Urothelium cell line (cell line): ENCODE data around the gene CLTCL1.

Source experiments
- DNase-seq: peaks from one replicate; pipeline ENCODE4 v3.0.0; 2011; ENCODE audit warnings: low spot score, mixed read lengths
- FAIRE-seq: peaks from 2 replicates; lab custom pipeline; 2011; peaks lifted over from hg19 to GRCh38; lab: Jason Lieb, UNC

The CLTCL1 gene

DNA sequence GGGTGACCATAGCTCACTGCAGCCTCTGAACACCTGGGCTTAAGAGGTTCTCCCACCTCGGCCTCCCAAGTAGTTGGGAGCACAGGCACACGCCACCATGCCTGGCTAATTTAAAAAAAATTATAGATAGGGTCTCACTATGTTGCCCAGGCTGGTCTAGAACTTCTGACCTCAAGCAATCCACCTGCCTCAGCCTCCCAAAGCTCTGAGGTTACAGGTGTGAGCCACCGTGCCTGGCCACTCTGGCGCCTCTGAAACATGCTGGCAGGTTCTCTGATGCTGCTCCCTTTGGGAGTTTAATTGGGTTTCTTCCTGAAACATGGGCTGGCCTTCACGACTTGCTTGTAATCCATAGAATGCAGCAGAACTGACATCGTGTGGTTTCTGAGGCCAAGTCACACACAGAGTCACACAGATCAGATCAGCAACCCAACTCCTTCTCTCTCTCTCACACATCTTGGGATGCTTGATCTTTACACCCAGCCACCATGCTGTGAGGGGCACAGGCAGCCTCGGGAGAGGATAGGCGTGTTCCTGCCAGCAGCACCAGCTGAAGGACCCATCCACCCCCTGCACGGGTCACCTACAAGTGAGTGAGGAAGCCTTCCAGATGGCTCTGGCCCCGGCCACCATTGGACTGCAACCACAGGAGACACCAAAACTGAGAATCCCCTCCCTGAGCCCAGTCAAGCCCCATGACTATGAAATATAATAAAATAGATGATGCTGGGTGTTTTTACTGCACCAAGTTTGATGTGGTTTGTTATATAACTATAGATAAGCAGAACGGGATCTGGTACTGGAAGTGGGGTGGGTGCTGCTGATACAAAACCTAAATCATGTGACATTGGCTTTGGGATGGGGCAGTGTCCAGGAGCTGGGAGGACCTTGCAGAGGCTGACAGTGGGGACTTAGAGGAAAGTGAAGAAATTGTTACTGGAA, 138.3 kb downstream of the CLTCL1 start:
- no peak for FAIRE-seq
- no peak for DNase-seq

DNA sequence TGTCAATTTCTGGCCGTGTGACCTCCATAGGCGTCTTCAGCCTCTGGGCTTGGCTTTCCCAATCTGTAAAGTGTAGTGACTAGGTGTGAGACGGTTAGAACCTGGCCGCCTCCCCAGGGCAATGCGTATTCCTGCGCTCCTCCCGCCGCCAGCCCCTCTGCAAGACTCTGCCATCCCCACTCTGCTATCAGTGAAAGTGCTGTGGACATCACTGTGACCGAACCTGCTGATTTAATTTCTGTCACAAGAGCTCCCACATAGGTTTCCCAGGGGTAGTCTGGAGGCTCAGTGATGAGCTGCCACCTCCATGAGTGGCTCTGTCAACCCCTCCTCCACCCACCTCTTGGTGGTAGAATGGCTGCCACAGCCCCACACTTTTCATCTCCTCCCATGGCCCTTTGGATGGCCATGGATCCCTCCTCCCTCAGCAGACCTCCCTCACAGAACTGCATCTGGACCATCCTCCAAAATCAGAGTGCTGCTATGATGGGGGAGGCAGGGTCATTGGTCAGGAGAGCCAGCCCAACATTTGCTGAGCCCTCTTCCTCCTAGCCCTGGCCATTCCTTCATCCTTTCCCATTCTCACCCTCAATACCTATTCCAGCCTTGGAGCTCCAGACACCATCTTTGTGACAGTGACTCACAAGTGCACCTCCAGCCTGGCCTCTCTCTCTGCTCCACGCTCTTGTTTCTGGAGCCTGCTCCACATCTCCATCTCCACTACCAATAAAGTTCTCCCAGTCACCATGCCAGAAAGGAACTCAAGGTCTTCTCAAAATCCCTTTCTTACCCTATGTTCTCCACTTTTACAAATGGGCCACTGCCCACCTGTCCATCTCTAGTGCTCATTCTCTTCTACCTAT, 140.0 kb downstream of the CLTCL1 start:
- no peak for DNase-seq
- FAIRE-seq, result no peak

DNA sequence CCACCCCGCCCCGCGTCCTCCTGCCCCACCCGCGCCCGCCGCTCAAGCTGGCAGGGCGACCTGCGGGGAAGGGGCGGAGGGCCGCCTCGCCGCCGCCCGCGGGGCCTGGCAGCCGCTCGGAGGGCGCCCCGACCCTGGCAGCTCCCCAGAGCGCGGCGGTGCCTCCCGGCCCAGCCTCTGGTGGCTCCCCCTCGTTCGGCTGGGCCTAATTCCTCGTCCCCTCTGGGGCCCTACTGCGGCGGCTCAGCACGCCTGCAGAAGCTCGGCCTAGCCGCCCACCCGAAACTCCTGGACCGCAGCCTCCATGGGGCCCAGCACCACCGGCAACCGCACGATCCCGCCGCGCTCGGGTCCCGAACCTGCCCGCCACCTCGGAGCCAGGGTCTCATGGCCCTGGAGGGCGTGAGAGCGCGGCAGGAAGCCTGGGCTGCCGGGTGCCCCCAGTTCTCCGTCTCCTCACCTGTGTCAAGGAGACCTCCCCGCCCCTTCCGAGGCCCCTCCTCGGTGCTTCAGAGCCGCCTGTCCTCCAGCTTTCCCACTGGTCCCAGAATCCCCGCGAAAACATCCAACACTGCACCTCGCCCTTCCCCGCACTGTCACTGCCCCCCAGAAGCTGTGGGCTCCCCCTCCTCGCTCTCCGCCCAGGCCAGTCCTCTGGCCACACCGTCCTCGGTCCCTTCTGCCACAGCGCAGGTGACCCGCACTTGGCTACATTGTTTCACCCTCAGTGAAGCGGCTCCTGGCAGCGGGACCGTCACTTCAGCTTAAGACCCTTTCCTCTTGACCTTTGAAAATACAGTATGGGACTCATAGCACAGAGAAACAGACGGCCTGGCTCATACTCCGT, 140.8 kb downstream of the CLTCL1 start:
- FAIRE-seq (no peak), DNase-seq (no peak)

- FAIRE-seq (no peak), DNase-seq (no peak)
Observed at GRCh38 chr22:19149991-19150390, 141.5 kb downstream of the CLTCL1 start, which contains the start of gene GSC2. TSS of gene GSC2 (minus strand) at chr22:19150292. CDS start at chr22:19150283, 9 bp downstream.

DNA sequence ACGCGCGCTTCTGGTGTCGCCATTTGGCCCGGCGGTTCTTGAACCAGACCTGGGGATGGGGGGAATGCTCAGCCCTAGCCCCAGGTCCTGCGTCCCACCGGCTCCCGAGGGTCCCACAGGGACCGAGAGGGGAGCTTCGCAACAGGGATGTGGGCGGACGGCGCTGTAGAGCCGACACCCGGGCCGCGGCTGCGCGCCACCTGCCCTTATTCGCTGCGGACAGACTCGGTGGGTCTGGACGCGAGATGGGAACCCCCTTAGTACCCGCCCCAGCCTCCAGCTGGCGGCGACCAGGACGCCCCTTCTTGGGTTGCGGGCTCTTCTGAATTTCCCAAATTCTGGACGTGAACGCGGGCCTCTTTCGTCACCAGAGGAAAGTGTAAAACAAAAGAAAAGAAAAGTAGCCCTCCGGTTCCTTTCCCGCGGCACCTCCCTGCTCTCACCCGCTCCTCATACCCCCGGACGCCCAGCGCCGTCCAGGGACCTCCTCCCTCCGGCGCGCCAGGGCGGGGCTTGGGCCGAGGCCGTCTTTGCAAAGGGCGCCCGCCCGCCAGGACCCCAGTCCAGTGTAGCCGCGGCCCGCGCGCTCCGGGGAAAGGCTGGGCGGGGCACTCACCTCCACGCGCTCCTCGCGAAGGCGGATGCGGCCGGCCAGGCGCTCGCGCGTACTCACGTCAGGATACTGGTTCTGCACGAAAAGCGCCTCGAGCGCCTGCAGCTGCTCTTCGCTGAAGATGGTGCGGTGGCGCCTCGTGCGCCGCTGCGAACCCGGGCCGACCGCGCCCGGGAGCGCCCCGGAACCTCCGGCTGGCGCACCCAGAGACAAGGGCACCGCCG, 142.3 kb downstream of the CLTCL1 start:
- FAIRE-seq (no peak), DNase-seq (no peak)

DNA sequence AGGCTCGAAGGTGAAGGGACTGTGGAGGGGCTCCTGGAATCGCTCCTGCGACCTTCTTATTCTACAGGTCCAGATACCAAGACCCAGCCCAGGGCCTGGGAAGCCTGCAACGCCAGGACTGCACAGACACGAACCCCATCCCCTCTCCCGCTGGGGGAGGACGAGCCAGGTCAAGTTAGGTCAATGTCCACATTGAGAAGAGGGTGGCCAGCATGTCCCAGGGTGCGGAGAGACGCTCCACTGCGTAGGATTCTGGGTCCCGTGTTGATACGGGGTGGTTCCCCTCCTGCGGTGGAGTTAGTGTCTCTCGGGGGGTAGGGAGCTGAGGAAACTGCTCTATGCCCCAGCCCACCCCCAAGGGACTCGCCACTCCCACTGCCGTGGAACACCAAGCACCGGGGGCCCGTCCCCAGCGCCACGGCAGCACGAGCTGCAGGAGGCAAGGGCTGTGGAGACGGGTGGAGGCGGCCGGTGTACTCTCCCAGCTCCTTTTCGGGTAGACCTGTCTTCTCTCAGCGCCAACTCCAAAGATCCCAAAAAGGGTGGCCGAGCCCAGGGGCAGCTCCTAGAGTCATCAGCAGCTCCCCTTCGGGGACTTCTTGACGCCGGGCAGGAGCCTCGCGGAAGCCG, 143.0 kb downstream of the CLTCL1 start:
- DNase-seq (no peak), FAIRE-seq (no peak)

DNA sequence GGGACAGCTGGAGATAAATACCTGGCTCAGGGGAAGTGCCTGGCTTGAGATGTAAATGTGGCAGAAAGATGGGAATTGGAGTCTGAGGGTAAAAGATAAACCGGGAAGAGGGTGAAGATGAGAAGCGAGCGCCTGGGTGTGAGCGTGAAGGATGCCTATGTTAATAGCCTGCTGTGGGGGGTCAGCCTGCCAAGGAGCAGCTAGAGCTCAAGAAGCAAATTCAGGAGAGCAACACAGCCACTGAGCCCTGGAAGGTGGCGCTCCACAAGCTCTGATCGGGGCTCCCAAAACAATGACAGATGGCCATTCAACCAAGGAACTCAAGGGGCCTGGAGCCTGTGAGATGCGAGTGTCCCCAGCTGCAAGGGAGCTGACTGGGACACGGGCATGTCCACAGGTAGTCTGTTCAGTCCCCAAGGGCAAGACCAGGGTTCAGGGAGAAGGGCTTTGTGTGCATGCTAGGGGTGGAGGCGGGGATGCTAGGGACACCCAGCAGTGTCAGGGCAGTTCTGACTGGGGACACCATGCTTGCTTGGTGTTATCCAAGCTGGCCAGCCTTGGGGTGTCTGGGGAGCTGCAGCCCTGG, 144.2 kb downstream of the CLTCL1 start:
- no peak for FAIRE-seq
- DNase-seq, result no peak

DNA sequence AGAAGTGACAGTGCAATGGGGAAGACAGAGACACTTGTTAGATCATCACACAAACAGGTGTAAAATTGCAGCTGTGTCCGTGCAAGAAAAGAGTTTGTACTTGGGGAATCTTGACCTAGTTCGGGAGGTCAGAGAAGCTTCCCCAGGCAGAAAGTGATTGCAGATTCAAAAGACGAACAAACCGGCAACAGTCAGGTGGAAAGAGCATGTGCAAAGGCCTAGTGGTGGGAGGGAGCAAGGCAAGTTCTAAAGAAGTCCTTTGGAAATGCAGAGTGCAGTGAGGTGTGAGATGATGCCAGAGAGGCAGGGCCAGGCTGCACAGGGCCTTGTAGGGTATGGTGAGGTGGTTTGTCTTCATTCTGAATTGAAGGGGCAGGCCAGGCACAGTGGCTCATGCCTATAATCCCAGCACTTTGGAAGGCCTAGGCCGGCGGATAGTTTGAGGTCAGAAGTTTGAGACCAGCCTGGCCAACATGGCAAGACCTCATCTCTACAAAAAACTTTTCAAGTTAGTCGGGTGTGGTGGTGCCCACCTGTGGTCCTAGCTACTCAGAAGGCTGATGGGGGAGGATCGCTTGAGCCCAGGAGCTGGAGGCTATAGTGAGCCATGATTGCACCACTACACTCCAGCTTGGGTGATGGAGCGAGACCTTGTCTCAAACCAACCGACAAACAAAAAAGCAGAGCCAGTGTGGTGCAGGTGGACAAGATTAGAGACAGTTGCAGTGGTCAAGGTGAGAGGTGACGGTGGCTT, 145.1 kb downstream of the CLTCL1 start:
- DNase-seq (no peak), FAIRE-seq (no peak)

DNA sequence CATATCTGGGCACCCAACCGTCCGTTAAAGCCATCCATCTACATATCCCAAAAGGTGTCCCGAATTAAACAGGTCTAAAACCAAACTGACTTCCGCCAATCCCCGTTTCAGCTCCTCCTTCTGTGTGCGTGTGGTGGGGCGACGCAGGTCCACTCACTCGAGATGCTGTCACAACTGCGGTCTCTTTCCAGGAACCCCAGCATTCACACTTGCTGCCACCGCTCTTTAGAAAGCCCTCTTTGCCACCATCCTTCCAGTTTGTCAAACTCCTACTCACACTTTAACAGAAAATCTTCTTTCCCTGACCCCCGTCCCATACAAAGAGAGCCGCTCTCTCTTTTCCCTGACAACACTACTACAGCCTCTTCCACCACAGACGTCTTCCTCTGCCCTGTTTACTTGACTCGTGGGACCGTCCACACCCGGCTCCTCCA, 147.5 kb downstream of the CLTCL1 start:
- no peak for DNase-seq
- FAIRE-seq, result no peak

DNA sequence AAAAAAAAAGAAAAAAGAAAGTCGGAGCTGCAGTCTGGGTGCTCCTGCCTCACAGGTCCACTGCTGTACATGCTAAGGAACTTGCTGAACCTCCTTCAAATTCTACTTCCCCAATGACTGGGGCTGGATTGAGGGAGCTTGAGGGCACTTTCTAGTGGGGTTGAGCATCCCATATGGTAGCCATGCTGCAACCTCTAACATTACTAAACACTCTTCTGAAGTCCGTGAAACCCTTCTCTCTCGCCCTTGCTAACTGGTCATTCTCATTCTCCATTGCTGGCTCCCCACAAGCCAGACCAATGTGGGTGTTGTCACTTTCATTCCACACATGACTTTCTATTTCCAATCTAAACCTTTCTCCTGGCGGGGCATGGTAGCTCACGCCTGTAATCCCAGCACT, 148.3 kb downstream of the CLTCL1 start:
- FAIRE-seq (no peak), DNase-seq (no peak)

DNA sequence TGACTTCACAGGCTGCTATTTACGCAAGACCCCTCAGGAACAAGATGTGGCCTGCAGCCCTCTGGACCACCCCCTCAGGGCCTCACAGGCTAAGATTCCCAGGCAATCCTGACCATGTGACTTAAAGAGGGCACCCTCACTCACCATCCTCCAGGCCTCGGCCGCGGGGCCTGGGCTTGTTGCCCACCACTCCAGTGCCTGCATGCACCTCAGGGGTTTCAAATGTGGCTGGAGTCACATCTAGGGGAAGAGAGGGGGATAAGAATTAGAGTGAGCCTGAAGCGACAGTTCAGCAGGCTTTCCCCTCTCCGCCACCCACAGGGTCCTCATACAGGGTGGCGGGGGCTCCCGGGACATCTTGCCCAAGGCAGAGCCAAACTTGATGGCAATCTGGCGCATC, 149.1 kb downstream of the CLTCL1 start:
- FAIRE-seq, result no peak
- no peak for DNase-seq

GRCh38 chr22:19139974-19140373, 151.5 kb downstream of the CLTCL1 start:
- FAIRE-seq (no peak), DNase-seq (no peak)

DNA sequence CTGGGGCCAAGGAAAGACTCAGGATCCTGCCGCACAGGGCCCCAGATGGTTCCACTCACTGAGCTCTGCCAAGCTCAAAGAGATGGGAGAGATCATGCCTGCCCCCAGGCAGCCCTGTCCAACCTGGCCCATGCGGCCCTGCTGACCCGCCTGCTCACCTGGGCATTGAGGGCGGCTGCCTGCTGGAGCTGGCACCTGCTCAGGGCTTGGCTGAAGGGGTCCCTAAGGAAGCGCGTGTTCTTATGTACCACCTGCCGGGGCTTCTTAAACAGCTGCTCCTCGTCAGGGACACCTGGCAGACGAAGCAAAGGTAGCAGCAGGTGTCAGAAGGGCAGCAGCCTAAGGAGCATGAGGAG, 152.5 kb downstream of the CLTCL1 start:
- no peak for DNase-seq
- no peak for FAIRE-seq

DNA sequence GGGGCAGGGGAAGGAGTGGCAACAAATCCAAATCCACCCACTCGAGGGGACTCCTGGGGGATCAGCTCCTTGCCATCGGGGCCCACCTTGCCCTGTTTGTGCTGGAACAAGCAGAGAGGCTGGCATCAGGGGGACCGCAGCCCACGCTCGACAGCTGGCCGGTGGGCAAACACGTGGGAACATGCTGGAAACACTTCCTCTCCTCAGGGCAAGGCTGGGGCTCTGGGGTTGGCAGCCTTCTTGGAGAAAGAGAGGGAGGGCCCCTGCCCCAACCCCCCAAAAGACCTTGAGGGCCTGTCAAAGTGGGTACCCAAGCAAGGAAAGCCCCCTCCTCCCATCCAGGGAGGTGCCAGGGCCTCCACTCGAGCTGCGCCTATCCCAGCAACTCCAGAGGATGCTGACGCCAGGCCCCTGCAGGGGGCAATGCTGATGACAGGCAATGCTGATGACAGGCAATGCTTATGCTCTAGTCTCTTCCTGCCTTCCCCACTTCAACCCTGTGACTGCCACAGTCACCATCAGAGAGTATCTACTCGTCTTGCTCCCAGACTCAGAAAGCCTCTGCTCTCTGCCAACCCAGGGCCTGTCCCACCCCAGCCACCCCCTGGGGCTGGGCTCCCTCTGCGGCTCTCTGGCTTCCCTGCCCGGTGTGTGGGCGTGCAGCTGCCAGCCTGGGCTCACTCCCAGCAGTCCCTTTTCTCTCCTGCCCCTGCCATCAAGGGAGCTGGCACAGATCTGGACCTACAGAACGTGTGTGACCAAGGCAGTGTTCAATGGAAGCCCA, 153.1 kb downstream of the CLTCL1 start:
- DNase-seq (no peak), FAIRE-seq (no peak)

DNA sequence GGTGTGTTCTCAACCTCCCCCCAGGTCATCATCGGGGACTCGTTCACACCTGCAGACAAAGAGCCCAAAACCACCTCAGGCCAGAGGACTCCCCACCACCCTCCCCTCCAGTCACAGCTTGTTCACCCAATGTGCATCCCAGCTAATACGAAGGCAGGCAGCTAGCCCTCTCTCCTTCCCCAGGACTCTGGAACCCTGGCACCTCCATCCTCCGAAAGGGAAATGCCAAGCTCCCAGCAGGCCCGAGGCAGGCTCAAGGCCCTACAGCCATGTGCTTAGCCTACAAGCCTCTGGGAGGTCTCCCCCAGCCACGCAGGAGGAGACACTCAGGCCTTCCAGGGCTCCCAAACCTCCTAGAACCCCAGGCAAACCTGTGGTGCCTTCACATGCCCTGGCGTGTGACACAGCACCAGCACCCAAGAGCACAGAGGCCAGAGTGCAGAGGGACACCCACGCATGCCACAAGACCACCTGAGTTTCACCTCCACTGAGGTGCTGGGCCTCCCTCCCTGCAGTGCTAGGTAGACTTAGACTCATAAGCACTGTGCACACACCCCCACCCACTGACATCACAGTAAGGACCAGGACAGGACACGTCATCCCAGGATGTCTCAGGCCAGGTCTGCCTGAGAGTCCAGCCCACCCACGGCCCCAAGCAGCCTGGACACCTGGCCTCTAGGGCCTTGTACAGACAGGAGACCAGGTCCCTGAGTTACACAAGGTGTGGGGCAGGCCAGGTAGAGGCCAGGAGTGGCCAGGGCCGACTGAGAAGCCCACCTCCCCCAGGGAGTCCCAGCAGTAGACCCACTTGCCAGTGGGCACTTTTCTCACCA, 153.9 kb downstream of the CLTCL1 start:
- DNase-seq (no peak), FAIRE-seq (no peak)

- FAIRE-seq, result no peak
- no peak for DNase-seq
Observed at GRCh38 chr22:19136915-19137314, 154.6 kb downstream of the CLTCL1 start.

DNA sequence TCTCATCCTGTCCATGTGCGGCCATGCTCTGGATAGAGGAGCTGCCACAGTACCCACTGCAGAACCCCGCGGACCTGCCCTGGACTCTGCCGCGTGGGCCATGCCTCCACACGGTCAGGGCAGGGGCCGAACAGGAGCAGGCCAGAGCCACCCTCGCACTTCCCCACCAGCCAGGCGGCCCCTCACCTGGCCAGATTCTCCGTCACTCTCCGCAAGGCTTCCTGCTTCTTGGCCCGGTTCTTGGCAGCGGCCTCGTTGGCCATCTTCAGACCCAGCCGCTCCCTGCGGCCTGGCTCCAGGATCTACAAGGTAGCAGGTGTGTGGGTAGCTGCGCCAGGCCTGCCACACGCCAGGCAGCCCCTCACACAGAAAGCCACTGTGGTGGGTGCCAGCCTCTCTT, 156.6 kb downstream of the CLTCL1 start:
- FAIRE-seq (no peak), DNase-seq (no peak)
